GM18909 (cell line): ENCODE data around the gene NTSR1.

Source experiments
- ATAC-seq: cut with Tn5 transposase; IDR thresholded peaks from one replicate; pipeline ENCODE4 v1.9.1; 2021; ENCODE audit warnings: mild to moderate bottlenecking; ENCODE audit not compliant: unreplicated experiment, poor library complexity

NTSR1 gene

GRCh38 chr20:62736407-62737071 lies 27.9 kb downstream of the NTSR1 start:
- ATAC-seq = no peak

DNA sequence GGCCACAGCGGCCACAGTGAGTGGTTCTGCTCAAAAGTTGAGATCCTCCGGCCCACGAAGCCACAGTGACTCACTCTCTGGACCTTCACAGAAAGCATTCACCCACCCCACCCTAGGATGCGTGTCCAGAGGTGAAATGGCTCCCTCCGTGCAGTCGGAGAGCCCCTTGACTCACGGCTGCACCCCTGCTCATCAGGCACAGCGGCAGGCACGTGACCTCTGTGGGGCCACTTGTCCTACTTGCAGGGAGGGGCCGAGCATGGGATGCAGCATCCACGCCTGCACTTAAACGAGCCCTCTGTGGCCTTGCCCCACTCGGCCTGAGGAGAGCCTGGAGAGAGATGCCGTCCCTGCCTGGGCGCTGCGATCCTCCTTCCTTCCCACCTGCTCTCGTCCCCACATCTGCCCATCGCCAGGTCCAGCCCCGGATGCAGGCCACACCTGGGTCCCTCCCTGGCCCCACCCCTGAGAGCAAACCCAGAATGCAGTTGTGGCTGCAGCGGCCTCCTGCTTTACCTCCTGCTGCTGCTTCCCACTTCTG lies 28.7 kb downstream of the NTSR1 start:
- no peak for ATAC-seq

DNA sequence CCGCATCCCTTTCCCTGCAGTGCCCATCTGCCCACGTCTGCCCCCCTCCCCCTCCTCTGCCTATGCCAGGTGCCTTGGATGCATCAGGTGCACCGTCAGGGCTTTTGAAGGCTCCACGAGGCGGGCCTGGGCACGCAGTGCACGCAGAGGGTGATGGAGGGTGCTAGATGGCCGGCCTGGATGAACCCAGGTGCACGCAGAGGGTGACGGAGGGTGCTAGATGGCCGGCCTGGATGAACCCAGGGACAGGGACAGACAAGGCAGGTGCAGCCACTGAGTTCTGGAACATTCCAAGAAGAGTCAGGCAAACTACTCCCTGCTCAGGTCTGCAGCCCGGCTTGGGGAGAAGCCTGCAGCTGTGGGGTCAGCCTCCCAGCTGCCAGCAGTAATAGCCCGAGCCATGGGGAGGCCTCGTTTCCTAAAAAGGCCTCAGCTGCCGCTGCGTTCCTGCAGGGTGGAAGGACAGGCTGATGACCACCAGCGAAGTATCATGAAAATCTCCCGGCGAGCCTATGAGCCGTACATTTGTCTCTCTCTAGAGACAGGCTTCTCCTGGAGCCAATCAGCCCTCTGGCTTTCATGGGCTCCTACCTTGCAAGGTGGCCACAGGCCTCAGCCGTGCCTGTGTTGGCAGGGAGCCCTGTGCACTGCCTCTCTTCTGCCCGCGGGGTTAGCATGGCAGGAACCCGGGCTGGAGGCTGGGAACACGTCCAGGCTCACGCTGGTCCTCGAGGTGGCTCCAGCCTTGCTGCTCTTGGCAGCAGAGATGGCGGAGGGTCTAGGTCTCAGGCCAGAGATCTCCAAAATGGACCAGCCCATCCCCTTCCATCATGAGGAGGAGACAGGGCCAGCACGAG lies 29.6 kb downstream of the NTSR1 start:
- ATAC-seq = no peak

DNA sequence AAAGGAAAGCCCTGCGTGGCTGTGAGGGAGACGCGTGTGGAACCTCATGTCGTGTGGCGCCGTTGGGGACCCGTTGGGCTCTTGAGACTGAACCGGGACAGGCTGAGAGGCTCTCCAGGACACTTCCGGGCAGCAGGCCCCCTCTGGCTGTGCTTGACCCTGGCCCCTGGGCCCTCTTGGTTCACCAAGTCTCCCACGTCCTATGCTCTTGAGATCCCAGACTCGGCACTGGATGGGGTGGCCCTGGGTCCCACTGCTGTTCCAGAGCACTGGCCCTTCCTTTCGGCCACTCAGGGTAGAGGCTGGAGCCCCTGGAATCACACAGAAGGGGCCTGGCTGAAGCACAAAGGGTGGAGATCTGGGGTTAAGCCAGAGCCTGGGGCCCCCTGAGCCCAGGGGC lies 30.4 kb downstream of the NTSR1 start:
- no peak for ATAC-seq

GRCh38 chr20:62739581-62740285 lies 31.1 kb downstream of the NTSR1 start:
- peak; percentile 29 for ATAC-seq

DNA sequence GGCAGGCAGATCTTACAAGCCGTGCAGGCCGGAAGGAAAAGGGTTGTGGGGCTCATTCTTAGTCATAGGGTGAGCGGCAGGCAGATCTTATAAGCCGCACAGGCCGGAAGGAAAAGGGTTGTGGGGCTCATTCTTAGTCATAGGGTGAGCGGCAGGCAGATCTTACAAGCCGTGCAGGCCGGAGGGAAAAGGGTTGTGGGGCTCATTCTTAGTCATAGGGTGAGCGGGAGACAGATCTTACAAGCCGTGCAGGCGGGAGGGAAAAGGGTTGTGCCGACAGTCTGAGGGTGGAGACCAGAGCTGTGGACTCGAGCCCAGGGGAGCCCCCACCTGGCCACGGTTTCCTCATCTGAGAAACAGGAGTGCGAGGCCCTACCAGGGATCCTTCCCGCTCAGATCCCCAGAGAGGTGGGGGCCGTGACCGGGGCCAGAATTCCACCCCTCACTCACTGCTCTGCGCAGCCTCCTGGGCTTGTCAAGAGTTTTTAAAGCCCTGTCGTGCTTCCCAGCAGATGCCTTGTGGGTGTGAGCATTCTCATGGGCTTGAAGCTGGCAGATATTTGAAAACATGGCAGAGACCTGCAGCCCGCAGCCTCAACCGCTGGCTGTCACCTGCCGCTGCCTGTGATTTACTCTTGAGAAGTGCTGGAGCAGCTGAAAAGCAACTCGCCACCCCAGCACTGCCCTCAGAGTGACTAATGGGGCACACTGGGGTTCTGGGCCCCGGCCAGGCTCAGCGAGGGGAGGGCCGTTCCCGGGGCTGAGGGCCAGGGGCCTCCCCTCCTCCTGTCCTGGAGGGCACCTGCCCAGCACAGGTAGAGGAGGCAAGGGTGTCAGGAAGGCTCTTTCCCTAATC lies 31.9 kb downstream of the NTSR1 start:
- ATAC-seq = peak; percentile 82

DNA sequence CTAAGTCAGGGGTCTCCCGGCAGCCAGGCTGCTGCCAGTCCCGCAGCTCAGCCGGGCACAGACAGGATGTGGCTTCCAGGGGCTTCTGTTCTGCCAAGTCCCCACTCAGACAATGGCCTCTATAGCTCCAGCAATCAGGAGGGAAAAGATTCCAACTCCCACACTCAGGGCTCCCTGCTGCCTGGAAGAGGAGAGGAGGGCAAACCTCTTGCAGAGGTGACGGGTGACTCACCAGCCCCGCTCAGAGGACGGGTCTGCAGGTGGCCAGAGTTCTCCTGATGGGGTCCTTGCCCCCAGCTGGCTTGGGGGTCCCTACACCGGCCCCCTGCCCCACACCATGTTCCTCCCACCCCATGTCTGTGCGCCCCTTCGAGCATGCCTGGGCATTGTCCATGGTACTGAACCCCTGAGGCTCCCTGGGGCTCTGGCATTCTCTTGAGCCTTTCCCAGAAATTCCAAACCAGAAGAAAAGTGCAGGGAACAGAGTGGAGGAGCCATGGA lies 32.6 kb downstream of the NTSR1 start:
- no peak for ATAC-seq

DNA sequence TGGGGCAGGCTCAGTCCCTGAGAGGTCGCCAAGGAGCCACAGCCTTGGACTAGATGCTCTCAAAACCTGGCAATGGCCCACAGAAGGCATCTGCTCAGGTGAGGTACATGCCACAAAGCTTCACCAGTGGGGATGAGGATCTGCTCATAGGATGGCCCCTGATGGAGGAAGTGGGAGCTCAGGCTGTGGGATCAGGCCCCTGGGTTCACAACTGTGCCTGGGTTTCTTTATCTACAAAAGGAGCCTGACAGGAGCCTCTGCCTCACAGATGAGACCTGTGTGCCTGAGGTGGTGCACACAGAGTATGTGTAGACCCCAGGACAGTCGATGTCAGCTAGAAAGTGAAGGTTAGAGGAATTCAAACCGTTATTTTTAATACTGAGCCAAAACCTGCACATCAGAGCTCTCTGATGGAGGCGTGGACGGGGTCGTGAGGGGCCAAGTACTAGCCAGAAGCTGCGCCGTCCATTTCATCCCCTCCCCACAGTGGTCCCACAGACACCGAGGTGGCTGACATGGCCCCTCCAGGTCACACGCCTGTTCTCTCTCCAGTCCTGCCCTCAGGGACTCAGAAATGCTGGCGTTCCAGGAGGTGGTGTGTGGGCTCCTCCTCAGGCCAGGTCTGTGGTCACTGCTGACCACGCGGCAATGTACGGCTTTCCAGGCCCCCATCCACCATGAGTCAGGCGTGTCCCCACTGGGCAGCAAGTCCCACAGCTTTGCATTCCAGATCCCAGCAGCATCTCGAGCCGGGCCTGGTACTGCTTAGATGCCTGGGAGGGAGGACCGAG lies 33.3 kb downstream of the NTSR1 start:
- no peak for ATAC-seq

DNA sequence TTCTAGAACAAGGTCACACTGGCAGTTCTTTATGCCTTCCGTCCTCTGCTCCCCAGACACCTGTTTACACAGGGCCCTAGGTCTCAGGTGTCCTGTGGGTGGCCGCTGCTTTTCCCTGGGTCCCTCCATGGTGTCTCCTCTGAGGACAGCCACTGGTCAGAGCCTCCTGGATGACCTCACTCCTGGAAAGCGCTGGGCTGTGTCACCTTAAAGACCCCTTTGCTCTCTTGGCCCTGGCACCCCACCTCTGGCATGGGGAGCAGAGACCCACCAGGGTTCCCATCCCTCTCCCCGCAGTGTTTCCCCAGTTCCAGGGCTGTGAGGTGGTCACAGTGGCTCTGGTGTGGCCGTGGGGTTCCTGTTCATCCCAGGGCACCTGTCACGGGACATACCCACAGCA lies 33.9 kb downstream of the NTSR1 start:
- ATAC-seq = no peak

DNA sequence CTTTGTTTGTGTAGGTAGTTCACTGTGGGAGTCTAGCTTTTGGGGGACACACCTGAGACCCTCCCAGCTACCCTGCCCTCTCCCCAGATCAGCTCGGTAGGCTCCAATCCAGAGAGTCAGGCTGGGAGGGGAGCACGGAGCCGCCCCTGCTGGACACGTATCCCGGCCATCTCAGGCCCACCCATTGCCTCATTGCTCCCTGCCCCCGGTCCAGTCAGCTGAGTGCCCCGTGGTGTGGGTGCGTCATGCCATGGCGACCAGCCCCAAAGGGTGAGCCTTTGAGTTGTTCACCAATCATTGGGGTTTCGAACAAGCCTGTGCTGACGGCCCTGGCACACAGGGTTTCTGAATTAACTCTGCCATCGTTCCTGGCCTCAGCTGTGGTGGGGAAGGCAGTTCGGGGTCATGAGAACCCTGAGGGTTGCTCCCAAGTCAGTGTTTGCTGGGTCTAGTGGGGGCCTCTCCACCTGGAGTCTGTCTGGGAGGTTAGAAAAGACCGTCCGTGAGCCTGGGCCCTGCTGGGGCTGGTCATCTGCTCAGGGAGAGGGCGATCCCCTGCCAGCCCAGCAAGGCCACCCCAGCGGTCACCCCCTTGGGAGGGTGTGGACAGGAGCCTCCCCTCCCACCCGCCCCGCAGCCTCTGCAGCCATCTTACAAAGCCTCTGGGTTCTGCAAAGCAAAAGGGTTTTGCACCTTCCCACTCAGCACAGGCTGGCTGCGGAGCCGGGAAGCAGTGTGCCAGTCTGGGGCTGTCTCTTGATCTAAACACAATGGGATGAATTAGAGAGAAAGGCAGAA lies 34.5 kb downstream of the NTSR1 start:
- ATAC-seq = no peak

- ATAC-seq = no peak
Measured at GRCh38 chr20:62743777-62744317, 35.2 kb downstream of the NTSR1 start.

GRCh38 chr20:62744741-62745191 lies 36.1 kb downstream of the NTSR1 start:
- ATAC-seq = no peak

- ATAC-seq = no peak
Measured at GRCh38 chr20:62745279-62745951, 36.8 kb downstream of the NTSR1 start.

DNA sequence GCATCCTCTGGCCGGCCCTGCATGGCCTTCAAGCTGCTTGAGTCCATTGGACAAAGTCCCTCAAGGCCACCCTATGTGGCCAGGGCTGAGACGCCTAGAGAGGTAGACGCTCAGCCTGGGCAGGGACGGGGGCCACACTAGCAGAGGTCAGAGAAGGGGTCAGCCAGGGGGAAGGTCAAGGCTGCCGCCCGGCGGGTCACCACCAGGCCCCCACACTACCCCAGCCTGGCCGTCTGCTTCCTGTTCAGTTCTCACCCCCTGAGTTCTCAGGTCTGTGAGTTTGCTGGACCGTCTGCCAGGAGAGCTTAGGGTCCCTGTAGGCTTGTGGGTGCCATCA lies 37.3 kb downstream of the NTSR1 start:
- ATAC-seq = no peak

- ATAC-seq = no peak
Measured at GRCh38 chr20:62748311-62748710, 39.7 kb downstream of the NTSR1 start.

GRCh38 chr20:62749851-62750445 lies 41.3 kb downstream of the NTSR1 start:
- no peak for ATAC-seq

DNA sequence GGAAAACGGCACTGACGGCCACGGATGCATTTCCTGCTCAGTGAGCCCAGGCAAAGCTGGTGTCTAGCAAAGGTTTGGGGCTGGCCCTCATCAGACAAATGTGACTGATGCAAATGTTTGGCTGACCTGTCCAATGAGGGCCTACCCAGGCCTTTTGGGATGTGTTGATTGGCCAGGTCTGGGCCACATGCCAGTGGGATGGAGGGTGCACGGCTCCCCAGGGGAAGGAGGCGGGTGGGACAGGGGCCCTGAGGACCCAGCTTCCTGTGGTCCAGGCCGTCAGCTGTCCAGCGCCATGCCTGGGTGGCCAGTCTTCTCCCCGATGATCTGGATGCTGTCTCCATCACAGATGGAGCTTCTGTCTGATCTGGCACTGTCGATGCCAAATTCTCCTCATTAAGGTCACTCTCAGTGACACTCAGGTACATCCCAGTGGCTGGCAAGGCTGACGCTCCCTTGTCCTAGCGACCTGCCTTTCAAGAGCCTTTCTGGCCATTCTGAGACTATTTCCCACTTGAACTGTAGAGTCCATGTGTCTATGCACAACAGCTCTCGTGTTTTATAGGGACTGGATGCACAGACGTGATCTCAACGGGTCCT lies 43.0 kb downstream of the NTSR1 start:
- no peak for ATAC-seq
